ENCODE data around the gene NTNG2. TPM values are rescaled to one million over a fixed set of nuclear protein-coding genes. Genes with fewer than 3 reads are reported as not detected.

The NTNG2 gene
- total and polyA plus RNA-seq, 12 donors = 0.37 to 21.6 (median 4.7) TPM

DNA sequence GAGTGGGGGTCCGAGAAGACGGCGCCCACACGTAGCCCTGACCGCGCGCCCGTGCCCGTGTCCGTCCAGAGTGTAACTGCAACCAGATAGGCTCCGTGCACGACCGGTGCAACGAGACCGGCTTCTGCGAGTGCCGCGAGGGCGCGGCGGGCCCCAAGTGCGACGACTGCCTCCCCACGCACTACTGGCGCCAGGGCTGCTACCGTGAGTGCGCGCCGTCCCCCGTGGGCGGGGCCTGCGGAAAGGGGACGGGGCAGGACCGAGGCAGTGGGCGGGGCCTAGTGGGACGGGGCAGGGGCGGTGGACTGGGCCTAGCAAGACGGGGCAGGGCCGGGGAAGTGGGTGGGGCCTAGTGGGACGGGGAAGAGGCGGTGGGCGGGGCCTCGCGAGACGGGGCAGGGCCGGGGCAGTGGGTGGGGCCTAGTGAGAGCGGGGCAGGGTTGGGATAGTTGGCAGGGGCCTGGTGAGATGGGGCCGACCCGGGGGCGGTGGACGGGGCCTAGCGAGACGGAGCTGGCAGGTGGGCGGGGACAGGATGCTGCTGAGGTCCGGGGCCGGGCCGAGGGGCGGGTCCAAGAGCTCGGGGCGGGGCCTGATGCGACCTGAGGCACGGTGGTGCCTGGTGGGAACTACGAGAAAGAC lies 79.1 kb downstream of the NTNG2 start:
- peak in 1 of 2 donors; percentile 32 for TF ChIP-seq POLR2A (IDR thresholded peaks at IDR 0.05)
- TF ChIP-seq, protein P1, sequence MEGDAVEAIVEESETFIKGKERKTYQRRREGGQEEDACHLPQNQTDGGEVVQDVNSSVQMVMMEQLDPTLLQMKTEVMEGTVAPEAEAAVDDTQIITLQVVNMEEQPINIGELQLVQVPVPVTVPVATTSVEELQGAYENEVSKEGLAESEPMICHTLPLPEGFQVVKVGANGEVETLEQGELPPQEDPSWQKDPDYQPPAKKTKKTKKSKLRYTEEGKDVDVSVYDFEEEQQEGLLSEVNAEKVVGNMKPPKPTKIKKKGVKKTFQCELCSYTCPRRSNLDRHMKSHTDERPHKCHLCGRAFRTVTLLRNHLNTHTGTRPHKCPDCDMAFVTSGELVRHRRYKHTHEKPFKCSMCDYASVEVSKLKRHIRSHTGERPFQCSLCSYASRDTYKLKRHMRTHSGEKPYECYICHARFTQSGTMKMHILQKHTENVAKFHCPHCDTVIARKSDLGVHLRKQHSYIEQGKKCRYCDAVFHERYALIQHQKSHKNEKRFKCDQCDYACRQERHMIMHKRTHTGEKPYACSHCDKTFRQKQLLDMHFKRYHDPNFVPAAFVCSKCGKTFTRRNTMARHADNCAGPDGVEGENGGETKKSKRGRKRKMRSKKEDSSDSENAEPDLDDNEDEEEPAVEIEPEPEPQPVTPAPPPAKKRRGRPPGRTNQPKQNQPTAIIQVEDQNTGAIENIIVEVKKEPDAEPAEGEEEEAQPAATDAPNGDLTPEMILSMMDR (IDR thresholded peaks at IDR 0.05) = no peak
- intact Hi-C loops (cut with DNase I) = no loop called here

DNA sequence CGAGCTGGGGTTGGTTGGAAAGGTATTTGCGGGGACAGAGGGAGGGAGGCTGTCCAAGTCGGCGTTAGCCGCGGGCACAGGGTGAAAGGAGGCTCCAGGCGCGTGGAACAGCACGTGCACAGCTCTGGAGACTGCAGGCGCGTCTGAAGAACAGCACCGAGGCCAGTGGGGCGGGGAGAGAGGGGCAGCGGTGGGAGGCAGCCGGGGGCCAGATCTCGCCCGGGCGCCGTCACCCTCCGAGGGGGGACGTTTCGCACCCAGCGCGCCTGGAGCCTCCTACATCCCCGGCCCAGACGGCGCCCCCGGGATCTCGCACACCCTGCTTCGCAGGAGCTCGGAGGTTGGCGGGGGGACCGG lies 79.6 kb downstream of the NTNG2 start:
- peak overlapping the region in 3 of 5 donors; percentile 41 to 63 (median 62) for H3K27ac ChIP-seq
- H3K9me3 ChIP-seq (replicated peaks in 1 of 3) = no peaks in the 10 kb centered on the region
- peaks cover 14 to 41% of the 10 kb centered on the region in 2 donors for H3K4me1 ChIP-seq (replicated peaks in 1 of 2)
- H3K27me3 ChIP-seq = no peaks in the 10 kb centered on the region
- peak overlapping the region in 3 of 4 donors; percentile 25 to 72 (median 30) for H3K4me3 ChIP-seq
- WGBS, 4 donors = 0 to 1% (median 0%) methylated on average over 7 to 33 of the region's 33 CpGs
- H3K36me3 ChIP-seq (replicated peaks in 1 of 2) = no peaks in the 10 kb centered on the region
- intact Hi-C loops (cut with DNase I) = no loop called here
- TF ChIP-seq, protein P1 (IDR thresholded peaks at IDR 0.05) = peak in 3 of 6 experiments; percentile 12 to 38 (median 30)
- TF ChIP-seq POLR2A (IDR thresholded peaks at IDR 0.05) = peak in 1 of 2 donors; percentile 82
- DNase-seq = no peak

More for the DNA sequence above, 79.1 kb downstream of the NTNG2 start:
- 0 to 5% (median 3%) methylated on average over 3 to 63 of the region's 63 CpGs for WGBS, 4 donors
- no peaks in the 10 kb centered on the region for H3K9me3 ChIP-seq (replicated peaks in 1 of 3)
- peaks cover 14 to 41% of the 10 kb centered on the region in 2 donors for H3K4me1 ChIP-seq (replicated peaks in 1 of 2)
- H3K27me3 ChIP-seq = no peaks in the 10 kb centered on the region
- peak overlapping the region in 3 of 5 donors; percentile 56 to 63 (median 62) for H3K27ac ChIP-seq
- no peaks in the 10 kb centered on the region for H3K36me3 ChIP-seq (replicated peaks in 1 of 2)
- peak overlapping the region in 2 of 4 donors; percentile 30 to 72 for H3K4me3 ChIP-seq
- DNase-seq = peak; percentile 99 to 100 (median 99)

DNA sequence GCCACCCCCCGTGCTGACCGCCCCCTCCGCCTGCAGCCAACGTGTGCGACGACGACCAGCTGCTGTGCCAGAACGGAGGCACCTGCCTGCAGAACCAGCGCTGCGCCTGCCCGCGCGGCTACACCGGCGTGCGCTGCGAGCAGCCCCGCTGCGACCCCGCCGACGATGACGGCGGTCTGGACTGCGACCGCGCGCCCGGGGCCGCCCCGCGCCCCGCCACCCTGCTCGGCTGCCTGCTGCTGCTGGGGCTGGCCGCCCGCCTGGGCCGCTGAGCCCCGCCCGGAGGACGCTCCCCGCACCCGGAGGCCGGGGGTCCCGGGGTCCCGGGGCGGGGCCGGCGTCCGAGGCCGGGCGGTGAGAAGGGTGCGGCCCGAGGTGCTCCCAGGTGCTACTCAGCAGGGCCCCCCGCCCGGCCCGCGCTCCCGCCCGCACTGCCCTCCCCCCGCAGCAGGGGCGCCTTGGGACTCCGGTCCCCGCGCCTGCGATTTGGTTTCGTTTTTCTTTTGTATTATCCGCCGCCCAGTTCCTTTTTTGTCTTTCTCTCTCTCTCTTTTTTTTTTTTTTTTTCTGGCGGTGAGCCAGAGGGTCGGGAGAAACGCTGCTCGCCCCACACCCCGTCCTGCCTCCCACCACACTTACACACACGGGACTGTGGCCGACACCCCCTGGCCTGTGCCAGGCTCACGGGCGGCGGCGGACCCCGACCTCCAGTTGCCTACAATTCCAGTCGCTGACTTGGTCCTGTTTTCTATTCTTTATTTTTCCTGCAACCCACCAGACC lies 80.2 kb downstream of the NTNG2 start:
- intact Hi-C loops (cut with DNase I) = no loop called here
- DNase-seq = peak in 5 of 7 donors; percentile 46 to 66 (median 64)

More for the DNA sequence above, 80.2 kb downstream of the NTNG2 start:
- H3K36me3 ChIP-seq (replicated peaks in 1 of 2) = no peaks in the 10 kb centered on the region
- no peaks in the 10 kb centered on the region for H3K9me3 ChIP-seq (replicated peaks in 1 of 3)
- peak overlapping the region in 3 of 4 donors; percentile 30 to 72 (median 37) for H3K4me3 ChIP-seq
- H3K27me3 ChIP-seq = no peaks in the 10 kb centered on the region
- H3K27ac ChIP-seq = peak overlapping the region in 4 of 5 donors; percentile 7 to 91 (median 66)
- peaks cover 14 to 41% of the 10 kb centered on the region in 2 donors for H3K4me1 ChIP-seq (replicated peaks in 1 of 2)
- WGBS, 4 donors = 0 to 2% (median 1%) methylated on average over 18 to 81 of the region's 81 CpGs
- TF ChIP-seq, protein P1 (IDR thresholded peaks at IDR 0.05) = no peak
- TF ChIP-seq POLR2A (IDR thresholded peaks at IDR 0.05) = no peak

All from adrenal gland (tissue), 12 donors.